ENCODE results near the gene PYGL.
"Not testable (repeated sequence)": the region's sequence is repeated elsewhere in the genome, so short reads cannot be mapped to it uniquely, and the experiment has no call there.

PYGL gene

GRCh38 chr14:50897658-50898175 lies 46.6 kb downstream of the PYGL start:
- Histone ChIP-seq H3K4me1 (ENCODE audit: control insufficient read depth, insufficient read depth, low read length) (peaks cover 28% of the 10 kb centered on the region), H3K27ac (ENCODE audit: low read depth, low read length) (peak overlapping the region; percentile 14), H3K9ac (ENCODE audit: low read depth, low read length) (no peak overlapping the region), H3K27me3 (ENCODE audit: control insufficient read depth, insufficient read depth, low read length) (no peaks in the 10 kb centered on the region), H3K4me3 (ENCODE audit: low read depth, low read length) (peak overlapping the region; percentile 38), H3K9me3 (ENCODE audit: control insufficient read depth, insufficient read depth, low read length) (no peaks in the 10 kb centered on the region), H3K36me3 (ENCODE audit: control insufficient read depth, insufficient read depth, low read length) (no peaks in the 10 kb centered on the region)

DNA sequence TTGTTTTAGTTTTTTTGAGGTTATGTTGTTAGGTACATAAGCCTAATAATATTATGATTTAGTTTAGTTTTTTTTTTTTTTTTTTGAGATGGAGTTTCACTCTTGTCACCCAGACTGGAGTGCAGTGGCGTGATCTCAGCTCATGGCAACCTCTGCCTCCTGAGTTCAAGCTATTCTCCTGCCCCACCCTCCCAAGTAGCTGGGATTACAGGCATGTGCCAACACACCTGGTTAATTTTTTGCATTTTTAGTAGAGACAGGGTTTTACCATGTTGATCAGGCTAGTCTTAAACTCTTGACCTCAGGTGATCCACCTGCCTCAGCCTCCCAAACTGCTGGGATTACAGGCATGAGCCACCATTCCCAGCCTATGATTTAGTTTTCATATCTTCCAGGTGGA lies 47.3 kb downstream of the PYGL start:
- H3K36me3 ChIP-seq (ENCODE audit: control insufficient read depth, insufficient read depth, low read length); H3K27me3 ChIP-seq (ENCODE audit: control insufficient read depth, insufficient read depth, low read length); H3K4me3 ChIP-seq (ENCODE audit: low read depth, low read length); H3K27ac ChIP-seq (ENCODE audit: low read depth, low read length); H3K9ac ChIP-seq (ENCODE audit: low read depth, low read length); H3K9me3 ChIP-seq (ENCODE audit: control insufficient read depth, insufficient read depth, low read length): not testable (repeated sequence)
- peaks cover 29% of the 10 kb centered on the region for H3K4me1 ChIP-seq (ENCODE audit: control insufficient read depth, insufficient read depth, low read length)

DNA sequence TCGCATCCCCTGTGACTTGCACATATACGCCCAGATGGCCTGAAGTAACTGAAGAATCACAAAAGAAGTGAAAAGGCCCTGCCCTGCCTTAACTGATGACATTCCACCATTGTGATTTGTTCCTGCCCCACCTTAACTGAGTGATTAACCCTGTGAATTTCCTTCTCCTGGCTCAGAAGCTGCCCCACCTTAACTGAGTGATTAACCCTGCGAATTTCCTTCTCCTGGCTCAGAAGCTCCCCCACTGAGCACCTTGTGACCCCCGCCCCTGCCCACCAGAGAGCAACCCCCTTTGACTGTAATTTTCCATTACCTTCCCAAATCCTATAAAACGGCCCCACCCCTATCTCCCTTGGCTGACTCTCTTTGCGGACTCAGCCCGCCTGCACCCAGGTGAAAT lies 47.9 kb downstream of the PYGL start:
- not testable (repeated sequence) for H3K9ac ChIP-seq (ENCODE audit: low read depth, low read length); H3K36me3 ChIP-seq (ENCODE audit: control insufficient read depth, insufficient read depth, low read length); H3K4me3 ChIP-seq (ENCODE audit: low read depth, low read length); H3K27ac ChIP-seq (ENCODE audit: low read depth, low read length); H3K27me3 ChIP-seq (ENCODE audit: control insufficient read depth, insufficient read depth, low read length); H3K9me3 ChIP-seq (ENCODE audit: control insufficient read depth, insufficient read depth, low read length)
- H3K4me1 ChIP-seq (ENCODE audit: control insufficient read depth, insufficient read depth, low read length), result peaks cover 29% of the 10 kb centered on the region

DNA sequence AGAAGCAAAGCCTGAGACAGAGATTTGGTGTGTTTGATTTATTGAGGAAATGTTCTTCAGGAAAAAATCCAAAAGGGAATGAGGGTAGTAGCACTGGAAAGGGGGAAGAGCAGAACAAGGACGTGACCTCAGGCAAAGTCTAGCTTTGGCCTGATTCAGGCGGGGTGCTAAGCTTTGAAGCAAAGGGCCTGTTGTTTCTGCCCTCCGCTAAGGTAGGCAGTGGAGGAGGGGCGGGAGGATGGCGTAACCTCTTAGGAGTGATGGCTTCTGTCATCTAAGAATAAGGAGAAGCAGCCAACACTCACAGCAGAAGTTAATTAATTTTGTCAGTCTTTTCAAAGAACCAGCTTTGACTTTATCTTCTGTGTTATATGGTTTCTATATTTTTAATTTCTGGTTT lies 52.0 kb downstream of the PYGL start:
- no peak overlapping the region for H3K27ac ChIP-seq (ENCODE audit: low read depth, low read length)
- H3K4me3 ChIP-seq (ENCODE audit: low read depth, low read length), result no peak overlapping the region
- no peak overlapping the region for H3K9ac ChIP-seq (ENCODE audit: low read depth, low read length)
- H3K27me3 ChIP-seq (ENCODE audit: control insufficient read depth, insufficient read depth, low read length), result no peaks in the 10 kb centered on the region
- no peaks in the 10 kb centered on the region for H3K9me3 ChIP-seq (ENCODE audit: control insufficient read depth, insufficient read depth, low read length)
- H3K4me1 ChIP-seq (ENCODE audit: control insufficient read depth, insufficient read depth, low read length), result peaks cover 11% of the 10 kb centered on the region
- no peaks in the 10 kb centered on the region for H3K36me3 ChIP-seq (ENCODE audit: control insufficient read depth, insufficient read depth, low read length)

GRCh38 chr14:50887476-50887875 lies 56.8 kb downstream of the PYGL start:
- no peaks in the 10 kb centered on the region for H3K9me3 ChIP-seq (ENCODE audit: control insufficient read depth, insufficient read depth, low read length)
- H3K36me3 ChIP-seq (ENCODE audit: control insufficient read depth, insufficient read depth, low read length), result no peaks in the 10 kb centered on the region
- no peak overlapping the region for H3K4me3 ChIP-seq (ENCODE audit: low read depth, low read length)
- H3K27me3 ChIP-seq (ENCODE audit: control insufficient read depth, insufficient read depth, low read length), result no peaks in the 10 kb centered on the region
- no peak overlapping the region for H3K27ac ChIP-seq (ENCODE audit: low read depth, low read length)
- H3K9ac ChIP-seq (ENCODE audit: low read depth, low read length), result no peak overlapping the region
- H3K4me1 ChIP-seq (ENCODE audit: control insufficient read depth, insufficient read depth, low read length), result peaks cover 6% of the 10 kb centered on the region

DNA sequence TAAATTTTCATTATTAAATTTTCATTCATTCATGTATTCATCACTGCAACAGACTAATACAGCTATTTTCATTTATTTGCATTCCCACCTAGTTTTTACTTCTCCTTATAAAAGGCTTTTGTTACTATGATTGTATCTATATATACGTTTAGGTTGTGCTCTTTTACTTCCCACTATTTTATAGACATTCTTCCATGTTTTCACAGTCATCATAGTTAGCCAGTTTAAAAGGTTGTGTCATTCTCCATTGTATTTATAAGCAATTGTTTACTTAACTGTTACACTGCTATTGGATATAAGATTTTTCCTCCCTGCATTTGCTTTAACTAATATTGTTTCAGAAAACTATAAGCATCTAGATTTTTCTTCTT lies 60.5 kb downstream of the PYGL start:
- Histone ChIP-seq H3K9me3 (ENCODE audit: control insufficient read depth, insufficient read depth, low read length) (no peaks in the 10 kb centered on the region), H3K27me3 (ENCODE audit: control insufficient read depth, insufficient read depth, low read length) (no peaks in the 10 kb centered on the region), H3K36me3 (ENCODE audit: control insufficient read depth, insufficient read depth, low read length) (no peaks in the 10 kb centered on the region), H3K9ac (ENCODE audit: low read depth, low read length) (no peak overlapping the region), H3K4me1 (ENCODE audit: control insufficient read depth, insufficient read depth, low read length) (peaks cover 6% of the 10 kb centered on the region), H3K4me3 (ENCODE audit: low read depth, low read length) (no peak overlapping the region), H3K27ac (ENCODE audit: low read depth, low read length) (no peak overlapping the region)

GRCh38 chr14:50882932-50883826 lies 61.1 kb downstream of the PYGL start:
- H3K9me3 ChIP-seq (ENCODE audit: control insufficient read depth, insufficient read depth, low read length), result no peaks in the 10 kb centered on the region
- no peaks in the 10 kb centered on the region for H3K36me3 ChIP-seq (ENCODE audit: control insufficient read depth, insufficient read depth, low read length)
- no peaks in the 10 kb centered on the region for H3K27me3 ChIP-seq (ENCODE audit: control insufficient read depth, insufficient read depth, low read length)
- no peak overlapping the region for H3K27ac ChIP-seq (ENCODE audit: low read depth, low read length)
- peaks cover 6% of the 10 kb centered on the region for H3K4me1 ChIP-seq (ENCODE audit: control insufficient read depth, insufficient read depth, low read length)
- no peak overlapping the region for H3K4me3 ChIP-seq (ENCODE audit: low read depth, low read length)
- no peak overlapping the region for H3K9ac ChIP-seq (ENCODE audit: low read depth, low read length)

GRCh38 chr14:50875359-50876070 lies 68.8 kb downstream of the PYGL start:
- Histone ChIP-seq H3K4me1 (ENCODE audit: control insufficient read depth, insufficient read depth, low read length) (peaks cover 6% of the 10 kb centered on the region; the same call in 1 of the 2 replicates), H3K9ac (ENCODE audit: low read depth, low read length) (no peak overlapping the region)

GRCh38 chr14:50874757-50875156 lies 69.5 kb downstream of the PYGL start:
- Histone ChIP-seq H3K36me3 (ENCODE audit: control insufficient read depth, insufficient read depth, low read length) (no peaks in the 10 kb centered on the region), H3K4me3 (ENCODE audit: low read depth, low read length) (no peak overlapping the region), H3K4me1 (ENCODE audit: control insufficient read depth, insufficient read depth, low read length) (peaks cover 6% of the 10 kb centered on the region; the same call in 1 of the 2 replicates), H3K9me3 (ENCODE audit: control insufficient read depth, insufficient read depth, low read length) (no peaks in the 10 kb centered on the region), H3K27ac (ENCODE audit: low read depth, low read length) (no peak overlapping the region), H3K27me3 (ENCODE audit: control insufficient read depth, insufficient read depth, low read length) (peaks cover 36% of the 10 kb centered on the region), H3K9ac (ENCODE audit: low read depth, low read length) (no peak overlapping the region)

More at GRCh38 chr14:50875359-50876070, 68.8 kb downstream of the PYGL start:
- Histone ChIP-seq H3K27me3 (ENCODE audit: control insufficient read depth, insufficient read depth, low read length) (peaks cover 31% of the 10 kb centered on the region), H3K9me3 (ENCODE audit: control insufficient read depth, insufficient read depth, low read length) (no peaks in the 10 kb centered on the region), H3K36me3 (ENCODE audit: control insufficient read depth, insufficient read depth, low read length) (no peaks in the 10 kb centered on the region), H3K27ac (ENCODE audit: low read depth, low read length) (no peak overlapping the region), H3K4me3 (ENCODE audit: low read depth, low read length) (no peak overlapping the region)

- Histone ChIP-seq H3K4me1 (ENCODE audit: control insufficient read depth, insufficient read depth, low read length) (peaks cover 6% of the 10 kb centered on the region; the same call in 1 of the 2 replicates), H3K27ac (ENCODE audit: low read depth, low read length) (no peak within 1 kb of the TSS), H3K4me3 (ENCODE audit: low read depth, low read length) (peak within 1 kb of the TSS; percentile 55; the same call in 1 of the 2 replicates), H3K27me3 (ENCODE audit: control insufficient read depth, insufficient read depth, low read length) (peaks cover 36% of the 10 kb centered on the region), H3K36me3 (ENCODE audit: control insufficient read depth, insufficient read depth, low read length) (no peaks in the 10 kb centered on the region), H3K9ac (ENCODE audit: low read depth, low read length) (no peak within 1 kb of the TSS), H3K9me3 (ENCODE audit: control insufficient read depth, insufficient read depth, low read length) (no peaks in the 10 kb centered on the region)
Observed at GRCh38 chr14:50871914-50872732, 72.2 kb downstream of the PYGL start, which contains the start of gene ABHD12B. Gene ABHD12B, plus strand, starts transcription at chr14:50872053. Its CDS starts 122 bp downstream, at chr14:50872175.

Data from HUES48 (cell line).